Measurements from ENCODE around the gene GAPDHS. TPM values are rescaled to one million over a fixed set of nuclear protein-coding genes. Genes with fewer than 3 reads are reported as not detected.

The GAPDHS gene
- total RNA-seq, 1 donor from 2014 or later, result not detected

GRCh38 chr19:35562336-35562735 lies 29.1 kb downstream of the GAPDHS start:
- H3K27ac Mint-ChIP-seq (ENCODE audit: unreplicated experiment), result no peak overlapping the region

GRCh38 chr19:35562776-35563175 lies 29.5 kb downstream of the GAPDHS start:
- H3K9me3 Mint-ChIP-seq (ENCODE audit: unreplicated experiment), result peaks cover 3% of the 10 kb centered on the region
- TF ChIP-seq CTCF (IDR thresholded peaks at IDR 0.05; ENCODE audit: partially characterized antibody, unreplicated experiment), result no peak
- H3K4me3 Mint-ChIP-seq (ENCODE audit: unreplicated experiment), result peak overlapping the region; percentile 20
- H3K36me3 Mint-ChIP-seq (ENCODE audit: unreplicated experiment), result no peaks in the 10 kb centered on the region
- peaks cover 11% of the 10 kb centered on the region for H3K27me3 Mint-ChIP-seq (ENCODE audit: unreplicated experiment)
- no peak overlapping the region for H3K27ac Mint-ChIP-seq (ENCODE audit: unreplicated experiment)
- H3K4me1 Mint-ChIP-seq (ENCODE audit: low read depth, unreplicated experiment), result no peaks in the 10 kb centered on the region
- DNase-seq, result no peak

More at GRCh38 chr19:35562336-35562735, 29.1 kb downstream of the GAPDHS start:
- TF ChIP-seq CTCF (IDR thresholded peaks at IDR 0.05; ENCODE audit: partially characterized antibody, unreplicated experiment), result no peak
- Mint-ChIP-seq H3K36me3 (ENCODE audit: unreplicated experiment) (no peaks in the 10 kb centered on the region), H3K27me3 (ENCODE audit: unreplicated experiment) (peaks cover 12% of the 10 kb centered on the region), H3K4me3 (ENCODE audit: unreplicated experiment) (no peak overlapping the region), H3K9me3 (ENCODE audit: unreplicated experiment) (peaks cover 3% of the 10 kb centered on the region), H3K4me1 (ENCODE audit: low read depth, unreplicated experiment) (no peaks in the 10 kb centered on the region)
- no peak for DNase-seq

GRCh38 chr19:35563207-35563829 lies 30.1 kb downstream of the GAPDHS start, which contains the start of gene ATP4A:
TSS of gene ATP4A (minus strand) at chr19:35563658. CDS start at chr19:35563629, 29 bp downstream.
- no peaks in the 10 kb centered on the region for H3K4me1 Mint-ChIP-seq (ENCODE audit: low read depth, unreplicated experiment)
- peaks cover 10% of the 10 kb centered on the region for H3K27me3 Mint-ChIP-seq (ENCODE audit: unreplicated experiment)
- H3K27ac Mint-ChIP-seq (ENCODE audit: unreplicated experiment), result no peak within 1 kb of the TSS

GRCh38 chr19:35565016-35565856 lies 32.0 kb downstream of the GAPDHS start:
- peaks cover 8% of the 10 kb centered on the region for H3K27me3 Mint-ChIP-seq (ENCODE audit: unreplicated experiment)
- no peak for TF ChIP-seq CTCF (IDR thresholded peaks at IDR 0.05; ENCODE audit: partially characterized antibody, unreplicated experiment)
- no peaks in the 10 kb centered on the region for H3K36me3 Mint-ChIP-seq (ENCODE audit: unreplicated experiment)
- H3K27ac Mint-ChIP-seq (ENCODE audit: unreplicated experiment), result peak overlapping the region; percentile 2
- H3K9me3 Mint-ChIP-seq (ENCODE audit: unreplicated experiment), result peaks cover 3% of the 10 kb centered on the region
- no peaks in the 10 kb centered on the region for H3K4me1 Mint-ChIP-seq (ENCODE audit: low read depth, unreplicated experiment)
- no peak for DNase-seq
- H3K4me3 Mint-ChIP-seq (ENCODE audit: unreplicated experiment), result no peak overlapping the region

More at GRCh38 chr19:35563207-35563829, 30.1 kb downstream of the GAPDHS start, which contains the start of gene ATP4A:
- Mint-ChIP-seq H3K9me3 (ENCODE audit: unreplicated experiment) (peaks cover 3% of the 10 kb centered on the region), H3K36me3 (ENCODE audit: unreplicated experiment) (no peaks in the 10 kb centered on the region), H3K4me3 (ENCODE audit: unreplicated experiment) (peak within 1 kb of the TSS; percentile 20)
- DNase-seq, result no peak
- TF ChIP-seq CTCF (IDR thresholded peaks at IDR 0.05; ENCODE audit: partially characterized antibody, unreplicated experiment), result no peak

GRCh38 chr19:35566738-35567137 lies 33.5 kb downstream of the GAPDHS start:
- no peaks in the 10 kb centered on the region for H3K4me1 Mint-ChIP-seq (ENCODE audit: low read depth, unreplicated experiment)

More at GRCh38 chr19:35566738-35567137, 33.5 kb downstream of the GAPDHS start:
- no peak for TF ChIP-seq CTCF (IDR thresholded peaks at IDR 0.05; ENCODE audit: partially characterized antibody, unreplicated experiment)
- no peak overlapping the region for H3K4me3 Mint-ChIP-seq (ENCODE audit: unreplicated experiment)
- H3K27ac Mint-ChIP-seq (ENCODE audit: unreplicated experiment), result no peak overlapping the region
- no peaks in the 10 kb centered on the region for H3K36me3 Mint-ChIP-seq (ENCODE audit: unreplicated experiment)
- no peaks in the 10 kb centered on the region for H3K27me3 Mint-ChIP-seq (ENCODE audit: unreplicated experiment)
- DNase-seq, result no peak
- peaks cover 3% of the 10 kb centered on the region for H3K9me3 Mint-ChIP-seq (ENCODE audit: unreplicated experiment)
